AG10803 (cell line): ENCODE results near the gene RABAC1.
A peak's percentile ranks its signal among the peaks of the same experiment; 100 is the strongest.

Experiments used
- DNase-seq: peaks from one replicate; pipeline ENCODE4 v3.0.0; 2010; ENCODE audit warnings: low read depth
- H3K4me3 ChIP-seq: 2 replicates; pipeline ENCODE4 v1.5.1; 2011; ENCODE audit warnings: mild to moderate bottlenecking, low read length, control low read depth
- CTCF ChIP-seq: conservative IDR thresholded peaks from 2 replicates; pipeline ENCODE4 v1.5.1; 2011; ENCODE audit warnings: mild to moderate bottlenecking, low read length, control low read depth, inconsistent platforms

The RABAC1 gene

GRCh38 chr19:41957161-41957837 is 1.8 kb downstream of the RABAC1 start:
- peak overlapping the region; percentile 94 for H3K4me3 ChIP-seq
- no peak for TF ChIP-seq CTCF
- no peak for DNase-seq

GRCh38 chr19:41956621-41957020 is 2.5 kb downstream of the RABAC1 start:
- H3K4me3 ChIP-seq = no peak overlapping the region
- no peak for TF ChIP-seq CTCF
- DNase-seq = no peak

- DNase-seq = no peak
- no peak overlapping the region for H3K4me3 ChIP-seq
- TF ChIP-seq CTCF = no peak
Observed at GRCh38 chr19:41955521-41955920, 3.6 kb downstream of the RABAC1 start.

- TF ChIP-seq CTCF = peak; percentile 94
- peak; percentile 58 for DNase-seq
- peak overlapping the region; percentile 5; the same call in 1 of the 2 replicates for H3K4me3 ChIP-seq
Observed at GRCh38 chr19:41951686-41952172, 7.4 kb downstream of the RABAC1 start.

GRCh38 chr19:41947091-41947490 is 12.0 kb downstream of the RABAC1 start:
- TF ChIP-seq CTCF = no peak
- H3K4me3 ChIP-seq = no peak overlapping the region
- no peak for DNase-seq

GRCh38 chr19:41945135-41945766 is 13.9 kb downstream of the RABAC1 start:
- TF ChIP-seq CTCF = no peak
- no peak overlapping the region for H3K4me3 ChIP-seq
- no peak for DNase-seq

- H3K4me3 ChIP-seq = no peak overlapping the region
- TF ChIP-seq CTCF = no peak
- peak; percentile 80 for DNase-seq
Observed at GRCh38 chr19:41944336-41944735, 14.8 kb downstream of the RABAC1 start.
